Measurements from ENCODE around the gene PLPP1. TPM values are rescaled to one million over a fixed set of nuclear protein-coding genes. Genes with fewer than 3 reads are reported as not detected.

PLPP1 gene
- total and polyA plus RNA-seq, 2 of the 13 experiments (the other 11 are each of a cell fraction or from before 2014, with no cell fraction given) = 7.3 to 12.1 TPM

- no peaks in the 10 kb centered on the region for H3K27me3 ChIP-seq (ENCODE audit: control insufficient read depth in 1 of 2, insufficient read depth in 2 of 2, low read length in 2 of 2)
- H2AFZ ChIP-seq (ENCODE audit: low read length) = no peak overlapping the region
- H3K79me2 ChIP-seq (ENCODE audit: insufficient read depth, low read length) = no peaks in the 10 kb centered on the region
- H3K4me3 ChIP-seq (replicated peaks in 1 of 3; ENCODE audit: insufficient read depth in 1 of 3, low read depth in 2 of 3, low read length in 3 of 3) = no peak overlapping the region
- FAIRE-seq (peak; percentile 56), DNase-seq (ENCODE audit: low spot score) (no peak), ATAC-seq (peak; percentile 77)
- CTCF ChIA-PET (ENCODE audit: low intra/inter-chr PET ratio, low total read pairs) = no interaction called here
- H3K27ac ChIP-seq (ENCODE audit: extremely low read length, insufficient read depth, low read length) = no peak overlapping the region
- no peaks in the 10 kb centered on the region for H3K4me1 ChIP-seq (ENCODE audit: insufficient read depth, low read length)
- intact Hi-C loops (cut with micrococcal nuclease; ENCODE audit: unreplicated experiment) (loop anchor here (10.0 kb wide), 1 partner anchor 227 kb away; the partner anchor contains the start of gene CDC20B), in situ Hi-C loops (cut with HindIII; ENCODE audit: extremely low pct_ligation_motif_present, low pct_unique_long_range_greater_than_20kb) (no loop called here)
- no peaks in the 10 kb centered on the region for H4K20me1 ChIP-seq (ENCODE audit: insufficient read depth, low read length)
- WGBS (ENCODE audit: low lambda C conversion rate) = 50% methylated on average over 2 of the region's 2 CpGs
- H3K9me3 ChIP-seq (ENCODE audit: low read length) = no peaks in the 10 kb centered on the region
- no peak overlapping the region for H3K9ac ChIP-seq (ENCODE audit: insufficient read depth, low read depth, low read length)
- BruUV-seq (replicated peaks) = no TSS peak
- peaks cover 14 to 49% of the 10 kb centered on the region in 2 experiments for H3K36me3 ChIP-seq (replicated peaks in 1 of 2; ENCODE audit: control insufficient read depth in 1 of 2, insufficient read depth in 2 of 2, low read length in 2 of 2)
- TF ChIP-seq CENPBD1 (CRISPR knock-in tag; IDR thresholded peaks at IDR 0.05; ENCODE audit: borderline replicate concordance, low read depth) (no peak), ZNF296 (CRISPR knock-in tag; conservative IDR thresholded peaks at IDR 0.05) (no peak), RARG (CRISPR knock-in tag; IDR thresholded peaks at IDR 0.05; ENCODE audit: low read depth) (no peak), ZSCAN29 (CRISPR knock-in tag; conservative IDR thresholded peaks at IDR 0.05) (no peak), THAP7 (CRISPR knock-in tag; IDR thresholded peaks at IDR 0.05) (no peak), MATR3 (CRISPR knock-in tag; IDR thresholded peaks at IDR 0.05) (no peak), TFAP4 (IDR thresholded peaks at IDR 0.05; ENCODE audit: borderline replicate concordance, low read depth) (no peak), ZNF550 (CRISPR knock-in tag; IDR thresholded peaks at IDR 0.05; ENCODE audit: borderline replicate concordance) (no peak), CENPX (CRISPR knock-in tag; IDR thresholded peaks at IDR 0.05) (no peak), KMT2A (CRISPR knock-in tag; IDR thresholded peaks at IDR 0.05) (no peak), ZNF160 (CRISPR knock-in tag; IDR thresholded peaks at IDR 0.05) (no peak), ZSCAN5A (CRISPR knock-in tag; IDR thresholded peaks at IDR 0.05; ENCODE audit: borderline replicate concordance) (no peak), ZC3H13 (CRISPR knock-in tag; IDR thresholded peaks at IDR 0.05) (no peak), ZNF546 (CRISPR knock-in tag; conservative IDR thresholded peaks at IDR 0.05) (no peak), MNT (IDR thresholded peaks at IDR 0.05) (no peak), ZNF800 (CRISPR knock-in tag; IDR thresholded peaks at IDR 0.05) (no peak), ZNF740 (CRISPR knock-in tag; IDR thresholded peaks at IDR 0.05) (no peak)
- POLR2A ChIA-PET = no interaction called here
- no peak overlapping the region for H3K4me2 ChIP-seq (ENCODE audit: low read depth, low read length)
These were observed 132.6 kb downstream of the PLPP1 start for GRCh38 chr5:55402199-55402598.

Data from HepG2 (cell line).